ENCODE results near the gene GPR141. TPM values are rescaled to one million over a fixed set of nuclear protein-coding genes. Genes with fewer than 3 reads are reported as not detected.

The GPR141 gene
- not detected for total RNA-seq

- ChIA-PET POLR2A (no interaction called here), CTCF (no interaction called here)
Observed at GRCh38 chr7:37683246-37684120, at the start of gene GPR141. GPR141 (plus strand) TSS chr7:37683766; CDS start chr7:37740394, 56,628 bp downstream.

GRCh38 chr7:37635346-37635745 lies 48.2 kb upstream of the GPR141 start:
- CTCF ChIA-PET = no interaction called here

GRCh38 chr7:37642028-37642540 lies 41.5 kb upstream of the GPR141 start:
- ChIA-PET CTCF (no interaction called here), POLR2A (no interaction called here)

More at GRCh38 chr7:37635346-37635745, 48.2 kb upstream of the GPR141 start:
- POLR2A ChIA-PET = no interaction called here

- POLR2A ChIA-PET = no interaction called here
- CTCF ChIA-PET = no interaction called here
Observed at GRCh38 chr7:37643876-37644275, 39.7 kb upstream of the GPR141 start.

GRCh38 chr7:37645282-37646050 lies 38.1 kb upstream of the GPR141 start:
- POLR2A ChIA-PET = no interaction called here
- CTCF ChIA-PET = no interaction called here

GRCh38 chr7:37656913-37657530 lies 26.5 kb upstream of the GPR141 start:
- ChIA-PET POLR2A (no interaction called here), CTCF (no interaction called here)

- CTCF ChIA-PET = no interaction called here
Observed at GRCh38 chr7:37657816-37658215, 25.8 kb upstream of the GPR141 start.

GRCh38 chr7:37659971-37660565 lies 23.5 kb upstream of the GPR141 start:
- ChIA-PET POLR2A (no interaction called here), CTCF (no interaction called here)

More at GRCh38 chr7:37657816-37658215, 25.8 kb upstream of the GPR141 start:
- POLR2A ChIA-PET = no interaction called here

GRCh38 chr7:37660614-37661013 lies 23.0 kb upstream of the GPR141 start:
- CTCF ChIA-PET = no interaction called here
- POLR2A ChIA-PET = no interaction called here

GRCh38 chr7:37663693-37664092 lies 19.9 kb upstream of the GPR141 start:
- POLR2A ChIA-PET = no interaction called here

GRCh38 chr7:37665352-37666022 lies 18.1 kb upstream of the GPR141 start:
- CTCF ChIA-PET = no interaction called here
- POLR2A ChIA-PET = no interaction called here

More at GRCh38 chr7:37663693-37664092, 19.9 kb upstream of the GPR141 start:
- CTCF ChIA-PET = no interaction called here

- ChIA-PET POLR2A (no interaction called here), CTCF (no interaction called here)
Observed at GRCh38 chr7:37666026-37666799, 17.4 kb upstream of the GPR141 start.

GRCh38 chr7:37669818-37670217 lies 13.7 kb upstream of the GPR141 start:
- CTCF ChIA-PET = no interaction called here
- POLR2A ChIA-PET = no interaction called here

- ChIA-PET POLR2A (no interaction called here), CTCF (no interaction called here)
Observed at GRCh38 chr7:37670436-37670835, 13.1 kb upstream of the GPR141 start.

GRCh38 chr7:37671876-37672275 lies 11.7 kb upstream of the GPR141 start:
- ChIA-PET CTCF (no interaction called here), POLR2A (no interaction called here)

GRCh38 chr7:37672926-37673325 lies 10.6 kb upstream of the GPR141 start:
- POLR2A ChIA-PET = no interaction called here
- CTCF ChIA-PET = no interaction called here

- ChIA-PET CTCF (no interaction called here), POLR2A (no interaction called here)
Observed at GRCh38 chr7:37673523-37673922, 10.0 kb upstream of the GPR141 start.

- POLR2A ChIA-PET = no interaction called here
- CTCF ChIA-PET = no interaction called here
Observed at GRCh38 chr7:37674531-37674930, 9.0 kb upstream of the GPR141 start.

GRCh38 chr7:37675749-37676148 lies 7.8 kb upstream of the GPR141 start:
- ChIA-PET CTCF (no interaction called here), POLR2A (no interaction called here)
